Measurements from ENCODE around the gene NUTM2F.
"Not testable (repeated sequence)": the region's sequence is repeated elsewhere in the genome, so short reads cannot be mapped to it uniquely, and the experiment has no call there.

The NUTM2F gene

GRCh38 chr9:94281101-94281500, 47.3 kb downstream of the NUTM2F start:
- Histone ChIP-seq H3K27me3 (ENCODE audit: control insufficient read depth in 2 of 2, insufficient read depth in 2 of 2, low read length in 2 of 2) (no peaks in the 10 kb centered on the region), H3K4me1 (ENCODE audit: control insufficient read depth in 2 of 2, insufficient read depth in 2 of 2, low read length in 2 of 2) (peaks cover 4 to 12% of the 10 kb centered on the region in 2 donors), H3K9me3 (ENCODE audit: control insufficient read depth in 2 of 2, low read length in 2 of 2) (no peaks in the 10 kb centered on the region), H3K9ac (ENCODE audit: low read depth in 1 of 2, low read length in 2 of 2) (no peak overlapping the region), H3K27ac (ENCODE audit: low read depth in 2 of 2, low read length in 2 of 2) (no peak overlapping the region), H3K36me3 (ENCODE audit: control insufficient read depth in 2 of 2, insufficient read depth in 2 of 2, low read length in 2 of 2) (peaks cover 3 to 17% of the 10 kb centered on the region in 2 donors), H3K4me3 (ENCODE audit: low read length in 2 of 2) (no peak overlapping the region)

- Histone ChIP-seq H3K9ac (ENCODE audit: low read depth in 1 of 2, low read length in 2 of 2) (no peak overlapping the region), H3K27me3 (ENCODE audit: control insufficient read depth in 2 of 2, insufficient read depth in 2 of 2, low read length in 2 of 2) (no peaks in the 10 kb centered on the region), H3K27ac (ENCODE audit: low read depth in 2 of 2, low read length in 2 of 2) (no peak overlapping the region), H3K4me3 (ENCODE audit: low read length in 2 of 2) (no peak overlapping the region), H3K36me3 (ENCODE audit: control insufficient read depth in 2 of 2, insufficient read depth in 2 of 2, low read length in 2 of 2) (peaks cover 3 to 17% of the 10 kb centered on the region in 2 donors), H3K4me1 (ENCODE audit: control insufficient read depth in 2 of 2, insufficient read depth in 2 of 2, low read length in 2 of 2) (peaks cover 4 to 12% of the 10 kb centered on the region in 2 donors), H3K9me3 (ENCODE audit: control insufficient read depth in 2 of 2, low read length in 2 of 2) (no peaks in the 10 kb centered on the region)
These were observed 47.9 kb downstream of the NUTM2F start for GRCh38 chr9:94280409-94280989.

GRCh38 chr9:94277885-94278536, 50.4 kb downstream of the NUTM2F start:
- Histone ChIP-seq H3K9me3 (ENCODE audit: control insufficient read depth in 2 of 2, low read length in 2 of 2) (no peaks in the 10 kb centered on the region), H3K4me1 (ENCODE audit: control insufficient read depth in 2 of 2, insufficient read depth in 2 of 2, low read length in 2 of 2) (peaks cover 4 to 12% of the 10 kb centered on the region in 2 donors), H3K27me3 (ENCODE audit: control insufficient read depth in 2 of 2, insufficient read depth in 2 of 2, low read length in 2 of 2) (no peaks in the 10 kb centered on the region), H3K27ac (ENCODE audit: low read depth in 2 of 2, low read length in 2 of 2) (peak overlapping the region; percentile 77 to 90), H3K9ac (ENCODE audit: low read depth in 1 of 2, low read length in 2 of 2) (peak overlapping the region in 1 of 2 donors; percentile 46), H3K36me3 (ENCODE audit: control insufficient read depth in 2 of 2, insufficient read depth in 2 of 2, low read length in 2 of 2) (peaks cover 3 to 17% of the 10 kb centered on the region in 2 donors), H3K4me3 (ENCODE audit: low read length in 2 of 2) (peak overlapping the region in 1 of 2 donors; percentile 41)

GRCh38 chr9:94277029-94277428, 51.4 kb downstream of the NUTM2F start:
- Histone ChIP-seq H3K4me1 (ENCODE audit: control insufficient read depth in 2 of 2, insufficient read depth in 2 of 2, low read length in 2 of 2) (peaks cover 4 to 12% of the 10 kb centered on the region in 2 donors), H3K36me3 (ENCODE audit: control insufficient read depth in 2 of 2, insufficient read depth in 2 of 2, low read length in 2 of 2) (peaks cover 3 to 15% of the 10 kb centered on the region in 2 donors)
- not testable (repeated sequence) for H3K9ac ChIP-seq (ENCODE audit: low read depth in 1 of 2, low read length in 2 of 2); H3K4me3 ChIP-seq (ENCODE audit: low read length in 2 of 2); H3K9me3 ChIP-seq (ENCODE audit: control insufficient read depth in 2 of 2, low read length in 2 of 2); H3K27me3 ChIP-seq (ENCODE audit: control insufficient read depth in 2 of 2, insufficient read depth in 2 of 2, low read length in 2 of 2); H3K27ac ChIP-seq (ENCODE audit: low read depth in 2 of 2, low read length in 2 of 2)

- H3K4me1 ChIP-seq (ENCODE audit: control insufficient read depth in 2 of 2, insufficient read depth in 2 of 2, low read length in 2 of 2): peaks cover 5 to 6% of the 10 kb centered on the region in 2 donors
- H3K4me3 ChIP-seq (ENCODE audit: low read length in 2 of 2): no peak overlapping the region
- H3K36me3 ChIP-seq (ENCODE audit: control insufficient read depth in 2 of 2, insufficient read depth in 2 of 2, low read length in 2 of 2): no peaks in the 10 kb centered on the region
- H3K27me3 ChIP-seq (ENCODE audit: control insufficient read depth in 2 of 2, insufficient read depth in 2 of 2, low read length in 2 of 2): no peaks in the 10 kb centered on the region
- H3K27ac ChIP-seq (ENCODE audit: low read depth in 2 of 2, low read length in 2 of 2): no peak overlapping the region
- H3K9ac ChIP-seq (ENCODE audit: low read depth in 1 of 2, low read length in 2 of 2): no peak overlapping the region
- H3K9me3 ChIP-seq (ENCODE audit: control insufficient read depth in 2 of 2, low read length in 2 of 2): no peaks in the 10 kb centered on the region
These were observed 58.4 kb downstream of the NUTM2F start for GRCh38 chr9:94270009-94270408.

- peaks cover 5 to 6% of the 10 kb centered on the region in 2 donors for H3K4me1 ChIP-seq (ENCODE audit: control insufficient read depth in 2 of 2, insufficient read depth in 2 of 2, low read length in 2 of 2)
- H3K9me3 ChIP-seq (ENCODE audit: control insufficient read depth in 2 of 2, low read length in 2 of 2): no peaks in the 10 kb centered on the region
- no peak overlapping the region for H3K27ac ChIP-seq (ENCODE audit: low read depth in 2 of 2, low read length in 2 of 2)
- H3K27me3 ChIP-seq (ENCODE audit: control insufficient read depth in 2 of 2, insufficient read depth in 2 of 2, low read length in 2 of 2): no peaks in the 10 kb centered on the region
- H3K36me3 ChIP-seq (ENCODE audit: control insufficient read depth in 2 of 2, insufficient read depth in 2 of 2, low read length in 2 of 2): no peaks in the 10 kb centered on the region
- H3K4me3 ChIP-seq (ENCODE audit: low read length in 2 of 2): no peak overlapping the region
- no peak overlapping the region for H3K9ac ChIP-seq (ENCODE audit: low read depth in 1 of 2, low read length in 2 of 2)
These were observed 59.2 kb downstream of the NUTM2F start for GRCh38 chr9:94269264-94269663.

Data from mucosa of rectum (tissue), 2 donors.